KMS-11 (cell line): ENCODE data around the gene UBE2G2.

Experiments
- H2AFZ ChIP-seq: fragments of 200-600 bp; sonication (generic); 2 replicates; pipeline ENCODE4 v1.6.1; 2016; ENCODE audit warnings: antibody characterized with exemption, mixed run types, low read depth
- H3K27ac ChIP-seq: fragments of 200-600 bp; sonication (generic); 2 replicates; pipeline ENCODE4 v1.6.1; 2016; ENCODE audit warnings: mild to moderate bottlenecking, mixed run types
- H3K27me3 ChIP-seq: fragments of 200-600 bp; sonication (generic); 2 replicates; pipeline ENCODE4 v1.6.1; 2017; ENCODE audit warnings: mild to moderate bottlenecking, low read depth, mixed run types, moderate library complexity; ENCODE audit not compliant: insufficient read depth
- H3K36me3 ChIP-seq: fragments of 200-600 bp; sonication (generic); 2 replicates; pipeline ENCODE4 v1.6.1; 2017; ENCODE audit warnings: mild to moderate bottlenecking, mixed run types; ENCODE audit not compliant: insufficient read depth
- H3K4me1 ChIP-seq: fragments of 200-600 bp; sonication (generic); 2 replicates; pipeline ENCODE4 v1.6.1; 2016; ENCODE audit warnings: mild to moderate bottlenecking, low read depth, mixed run types; ENCODE audit not compliant: poor library complexity, severe bottlenecking
- H3K4me2 ChIP-seq: fragments of 200-600 bp; sonication (generic); 2 replicates; pipeline ENCODE4 v1.7.0; 2016; ENCODE audit warnings: mild to moderate bottlenecking, mixed run types
- H3K4me3 ChIP-seq: fragments of 200-600 bp; sonication (generic); IDR thresholded peaks from 2 replicates; pipeline ENCODE4 v1.6.1; 2017; ENCODE audit warnings: low read depth, low read length, mixed read lengths; ENCODE audit not compliant: insufficient read depth
- H3K79me2 ChIP-seq: fragments of 200-600 bp; sonication (generic); 2 replicates; pipeline ENCODE4 v1.6.1; 2016; ENCODE audit warnings: low read depth, mixed run types; ENCODE audit not compliant: insufficient read depth
- H3K9ac ChIP-seq: fragments of 200-600 bp; sonication (generic); 2 replicates; pipeline ENCODE4 v1.6.1; 2016; ENCODE audit warnings: mild to moderate bottlenecking, mixed run types
- H4K20me1 ChIP-seq: fragments of 200-600 bp; sonication (generic); 2 replicates; pipeline ENCODE4 v1.6.1; 2016; ENCODE audit warnings: mild to moderate bottlenecking, mixed run types; ENCODE audit not compliant: insufficient read depth
- TF ChIP-seq, protein P1 (sequence below): fragments of 200-600 bp; sonication (generic); conservative IDR thresholded peaks from 2 replicates; pipeline ENCODE4 v1.6.1; 2017; ENCODE audit warnings: low read depth, mild to moderate bottlenecking, antibody characterized with exemption, low read length, moderate library complexity, mixed read lengths

Gene UBE2G2

DNA sequence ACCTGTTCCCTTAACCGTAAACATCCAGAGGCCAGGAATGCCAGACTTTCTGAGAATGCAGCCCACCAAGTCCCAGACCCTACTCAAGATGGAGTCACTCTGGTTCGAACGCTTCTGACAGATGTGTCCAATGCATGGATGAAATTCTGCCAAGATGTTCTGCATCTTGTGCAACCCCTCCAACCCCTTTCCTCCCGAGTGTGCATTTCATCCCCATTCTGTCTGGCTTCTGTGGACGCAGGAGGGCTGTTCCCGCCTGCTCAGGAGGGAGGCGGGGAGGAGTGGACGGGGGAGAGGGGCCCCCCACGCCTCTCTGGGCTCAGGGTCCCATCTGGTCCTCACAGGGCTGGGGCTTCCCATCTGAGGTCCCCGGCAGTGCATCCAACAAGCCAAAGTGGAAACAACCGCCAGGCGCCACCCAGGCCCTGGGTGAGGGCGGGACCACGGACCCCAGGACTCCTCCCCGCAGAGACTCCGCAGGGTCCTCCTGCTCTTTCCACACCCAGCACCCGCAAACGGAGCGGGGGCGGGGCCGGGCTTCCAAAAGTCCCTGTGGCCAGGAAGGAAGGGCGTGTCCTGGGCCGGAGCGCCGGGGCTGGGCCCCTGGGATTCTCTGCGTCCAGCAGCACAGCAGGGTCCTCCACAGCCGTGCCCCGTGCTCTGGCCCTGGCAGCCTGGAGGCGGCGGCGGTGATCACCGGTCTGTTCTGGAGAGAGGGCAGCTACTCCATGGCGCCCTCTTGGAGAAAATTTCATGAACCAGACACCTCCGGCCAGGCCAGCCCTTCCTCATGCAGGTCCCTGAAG lies 44.0 kb upstream of the UBE2G2 start:
- H3K36me3 ChIP-seq: 0 out of 2 replicates have a peak, but pooled peaks cover 6% of the 10 kb centered on the region
- H4K20me1 ChIP-seq: no peaks in the 10 kb centered on the region
- H3K9ac ChIP-seq: no peak overlapping the region
- H3K27ac ChIP-seq: no peak overlapping the region
- H3K27me3 ChIP-seq: peaks cover 35% of the 10 kb centered on the region
- H3K4me2 ChIP-seq: no peak overlapping the region
- no peaks in the 10 kb centered on the region for H3K79me2 ChIP-seq
- no peak overlapping the region for H2AFZ ChIP-seq
- H3K4me3 ChIP-seq: no peak overlapping the region
- no peaks in the 10 kb centered on the region for H3K4me1 ChIP-seq
- TF ChIP-seq, protein P1, sequence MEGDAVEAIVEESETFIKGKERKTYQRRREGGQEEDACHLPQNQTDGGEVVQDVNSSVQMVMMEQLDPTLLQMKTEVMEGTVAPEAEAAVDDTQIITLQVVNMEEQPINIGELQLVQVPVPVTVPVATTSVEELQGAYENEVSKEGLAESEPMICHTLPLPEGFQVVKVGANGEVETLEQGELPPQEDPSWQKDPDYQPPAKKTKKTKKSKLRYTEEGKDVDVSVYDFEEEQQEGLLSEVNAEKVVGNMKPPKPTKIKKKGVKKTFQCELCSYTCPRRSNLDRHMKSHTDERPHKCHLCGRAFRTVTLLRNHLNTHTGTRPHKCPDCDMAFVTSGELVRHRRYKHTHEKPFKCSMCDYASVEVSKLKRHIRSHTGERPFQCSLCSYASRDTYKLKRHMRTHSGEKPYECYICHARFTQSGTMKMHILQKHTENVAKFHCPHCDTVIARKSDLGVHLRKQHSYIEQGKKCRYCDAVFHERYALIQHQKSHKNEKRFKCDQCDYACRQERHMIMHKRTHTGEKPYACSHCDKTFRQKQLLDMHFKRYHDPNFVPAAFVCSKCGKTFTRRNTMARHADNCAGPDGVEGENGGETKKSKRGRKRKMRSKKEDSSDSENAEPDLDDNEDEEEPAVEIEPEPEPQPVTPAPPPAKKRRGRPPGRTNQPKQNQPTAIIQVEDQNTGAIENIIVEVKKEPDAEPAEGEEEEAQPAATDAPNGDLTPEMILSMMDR: no peak

DNA sequence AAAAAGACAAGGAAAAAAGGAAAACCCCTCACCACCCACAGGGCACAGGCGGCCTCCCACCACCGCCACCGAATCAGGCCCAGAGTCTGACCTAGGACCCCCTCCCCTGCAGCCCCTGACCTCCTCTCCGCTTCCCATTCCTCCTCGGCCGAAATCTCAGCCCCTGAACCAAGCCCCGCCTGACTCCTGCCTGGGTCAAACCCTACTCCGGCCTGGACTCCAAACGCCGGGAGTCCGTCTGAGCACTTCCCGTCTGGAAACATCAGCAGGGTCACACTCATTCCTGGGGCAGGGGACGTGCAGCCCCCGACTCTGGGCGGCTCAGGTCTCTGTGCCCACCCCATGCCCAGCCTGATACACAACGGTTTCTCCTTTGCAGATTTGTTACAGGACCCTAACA lies 42.6 kb upstream of the UBE2G2 start:
- no peak overlapping the region for H3K4me2 ChIP-seq
- H3K27me3 ChIP-seq: peaks cover 38% of the 10 kb centered on the region
- H3K27ac ChIP-seq: no peak overlapping the region
- no peak overlapping the region for H3K9ac ChIP-seq
- H2AFZ ChIP-seq: no peak overlapping the region
- TF ChIP-seq, protein P1: no peak
- H3K79me2 ChIP-seq: no peaks in the 10 kb centered on the region
- H4K20me1 ChIP-seq: no peaks in the 10 kb centered on the region
- H3K36me3 ChIP-seq: no peaks in the 10 kb centered on the region
- H3K4me3 ChIP-seq: no peak overlapping the region
- H3K4me1 ChIP-seq: no peaks in the 10 kb centered on the region

DNA sequence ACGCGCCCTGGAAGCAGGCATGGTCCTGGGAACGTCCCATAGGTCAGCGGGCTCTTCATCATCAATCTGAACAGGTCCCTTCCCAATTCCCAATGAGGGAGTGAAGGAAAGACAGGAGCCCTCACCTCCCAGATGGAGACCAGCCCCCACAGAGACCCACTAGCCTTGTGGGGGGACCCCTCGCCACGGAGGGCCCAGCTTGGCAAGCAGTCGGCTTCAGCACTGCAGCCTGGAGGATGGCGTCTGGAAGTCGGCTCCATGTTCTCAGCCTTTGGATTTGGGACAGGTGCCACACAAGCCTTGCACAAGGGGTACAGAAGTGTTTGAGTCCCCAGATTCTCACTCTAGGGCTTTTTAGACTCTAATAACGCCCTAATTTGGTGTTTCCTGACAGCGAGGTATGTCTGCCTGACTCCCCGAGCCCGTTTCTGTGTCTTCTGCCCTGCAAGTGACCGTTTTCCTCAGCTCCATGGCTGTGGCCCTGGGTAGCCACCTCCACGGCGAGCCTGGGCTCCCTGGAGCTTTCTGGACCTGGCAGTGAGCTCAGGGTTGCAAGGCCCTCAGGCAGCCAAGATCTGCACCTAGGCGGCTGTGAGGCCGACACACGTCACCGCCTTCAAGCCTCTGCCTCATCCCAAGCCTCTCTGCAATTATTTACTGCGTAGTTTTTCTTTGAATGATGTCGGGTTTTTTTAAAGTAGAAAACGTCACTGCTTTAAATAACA lies 41.3 kb upstream of the UBE2G2 start:
- TF ChIP-seq, protein P1: no peak
- Histone ChIP-seq H3K36me3 (no peaks in the 10 kb centered on the region), H3K27ac (no peak overlapping the region), H2AFZ (no peak overlapping the region), H3K79me2 (no peaks in the 10 kb centered on the region), H3K4me1 (no peaks in the 10 kb centered on the region), H3K4me2 (no peak overlapping the region), H3K9ac (no peak overlapping the region), H3K27me3 (peaks cover 38% of the 10 kb centered on the region), H4K20me1 (no peaks in the 10 kb centered on the region), H3K4me3 (no peak overlapping the region)

DNA sequence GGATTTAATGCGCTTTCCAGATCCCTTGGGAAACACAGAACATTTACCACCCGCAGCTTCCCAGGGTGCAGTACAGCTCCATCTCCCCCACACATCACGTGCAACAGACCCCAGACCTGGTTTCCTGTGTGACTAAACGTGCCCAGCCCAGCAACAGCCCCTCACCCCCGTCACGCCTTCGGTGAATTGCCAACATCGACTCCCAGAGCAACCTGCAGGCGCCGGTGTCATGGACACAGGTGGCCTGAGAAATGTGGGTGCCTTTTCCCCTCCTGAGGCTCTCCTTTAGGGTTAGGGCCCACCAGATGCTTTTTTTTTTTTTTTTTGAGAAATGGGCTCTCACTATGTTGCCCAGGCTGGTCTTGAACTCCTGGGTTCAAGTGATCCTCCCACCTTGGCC lies 40.5 kb upstream of the UBE2G2 start:
- H3K4me3 ChIP-seq: no peak overlapping the region
- no peak overlapping the region for H2AFZ ChIP-seq
- H3K9ac ChIP-seq: no peak overlapping the region
- H3K27ac ChIP-seq: no peak overlapping the region
- H4K20me1 ChIP-seq: no peaks in the 10 kb centered on the region
- no peaks in the 10 kb centered on the region for H3K4me1 ChIP-seq
- no peaks in the 10 kb centered on the region for H3K36me3 ChIP-seq
- no peak overlapping the region for H3K4me2 ChIP-seq
- peaks cover 38% of the 10 kb centered on the region for H3K27me3 ChIP-seq
- TF ChIP-seq, protein P1: no peak
- no peaks in the 10 kb centered on the region for H3K79me2 ChIP-seq
